SIG-M5 (cell line): Measurements from ENCODE around the gene CORT.
"Not testable (repeated sequence)": the region's sequence is repeated elsewhere in the genome, so short reads cannot be mapped to it uniquely, and the experiment has no call there.

Source experiments
- DNase-seq: peaks from one replicate; lab custom pipeline; 2025; lab: John Stamatoyannopoulos, UW

The CORT gene

GRCh38 chr1:10438677-10439163, 11.1 kb upstream of the CORT start:
- no peak for DNase-seq

GRCh38 chr1:10440305-10440704, 9.5 kb upstream of the CORT start:
- DNase-seq = no peak

- DNase-seq = no peak
Observed at GRCh38 chr1:10440794-10441193, 9.0 kb upstream of the CORT start.

GRCh38 chr1:10444248-10444647, 5.6 kb upstream of the CORT start:
- DNase-seq = no peak

GRCh38 chr1:10444795-10445397, 4.9 kb upstream of the CORT start:
- no peak for DNase-seq

GRCh38 chr1:10446790-10447422, 2.9 kb upstream of the CORT start:
- no peak for DNase-seq

- no peak for DNase-seq
Observed at GRCh38 chr1:10450156-10450814, 454 bp downstream of the CORT start.

- no peak for DNase-seq
Observed at GRCh38 chr1:10450836-10451235, 1.0 kb downstream of the CORT start.

- DNase-seq = no peak
Observed at GRCh38 chr1:10451287-10451686, 1.5 kb downstream of the CORT start.

- no peak for DNase-seq
Observed at GRCh38 chr1:10456048-10456447, 6.2 kb downstream of the CORT start.

GRCh38 chr1:10456661-10457060, 6.8 kb downstream of the CORT start:
- DNase-seq = no peak

- DNase-seq = not testable (repeated sequence)
Observed at GRCh38 chr1:10457462-10457861, 7.6 kb downstream of the CORT start.

- DNase-seq = no peak
Observed at GRCh38 chr1:10457875-10458274, 8.0 kb downstream of the CORT start.

- no peak for DNase-seq
Observed at GRCh38 chr1:10459184-10459583, 9.4 kb downstream of the CORT start.

- no peak for DNase-seq
Observed at GRCh38 chr1:10467078-10467477, 17.2 kb downstream of the CORT start.

GRCh38 chr1:10470043-10470442, 20.2 kb downstream of the CORT start:
- DNase-seq = no peak

- DNase-seq = no peak
Observed at GRCh38 chr1:10471411-10472219, 21.8 kb downstream of the CORT start.

- DNase-seq = peak; percentile 94
Observed at GRCh38 chr1:10472220-10473144, 22.7 kb downstream of the CORT start, which contains the start of gene DFFA. Gene DFFA (minus strand): TSS chr1:10472529. CDS start chr1:10472458, 71 bp downstream.

GRCh38 chr1:10473145-10473765, 23.4 kb downstream of the CORT start:
- DNase-seq = no peak

GRCh38 chr1:10474309-10474612, 24.4 kb downstream of the CORT start:
- DNase-seq = not testable (repeated sequence)
